Esophagus (tissue), 2 donors: Measurements from ENCODE around the gene ZNF37A. TPM values are rescaled to one million over a fixed set of nuclear protein-coding genes. Genes with fewer than 3 reads are reported as not detected.
"Not testable (repeated sequence)": the region's sequence is repeated elsewhere in the genome, so short reads cannot be mapped to it uniquely, and the experiment has no call there.

Experiments
- H3K27ac ChIP-seq, 2 donors: one replicate each; pipeline ENCODE4 v1.5.1; 2013; ENCODE audit warnings: low read depth in 2 of 2, mild to moderate bottlenecking in 2 of 2, inconsistent platforms in 1 of 2, low read length in 1 of 2, moderate library complexity in 1 of 2
- H3K27me3 ChIP-seq, 2 donors: one replicate each; pipeline ENCODE4 v1.6.1; 2013; ENCODE audit warnings: low read length in 2 of 2, control low read depth in 1 of 2, mild to moderate bottlenecking in 1 of 2; ENCODE audit not compliant: insufficient read depth in 2 of 2, control insufficient read depth in 1 of 2
- H3K36me3 ChIP-seq, 2 donors: one replicate each; pipeline ENCODE4 v1.6.1; 2013; ENCODE audit warnings: low read length in 1 of 2; ENCODE audit not compliant: control insufficient read depth in 2 of 2, insufficient read depth in 2 of 2
- H3K4me1 ChIP-seq, 2 donors: one replicate each; pipeline ENCODE4 v1.6.1; 2013; ENCODE audit warnings: low read length in 1 of 2; ENCODE audit not compliant: control insufficient read depth in 2 of 2, insufficient read depth in 2 of 2
- H3K4me3 ChIP-seq, 2 donors: one replicate each; pipeline ENCODE4 v1.5.1; 2013; ENCODE audit warnings: low read length in 2 of 2, mild to moderate bottlenecking in 2 of 2, low read depth in 1 of 2, moderate library complexity in 1 of 2
- H3K9me3 ChIP-seq, 2 donors: one replicate each; pipeline ENCODE4 v1.6.1; 2013; ENCODE audit warnings: mild to moderate bottlenecking in 2 of 2, low read depth in 1 of 2, low read length in 1 of 2, moderate library complexity in 1 of 2; ENCODE audit not compliant: control insufficient read depth in 2 of 2, insufficient read depth in 1 of 2
- WGBS, 2 donors: extraction: QIAGEN DNeasy Blood & Tissue Kit; methylation state at CpG; one replicate each; pipeline ENCODE4 v1.1.7; 2013; 5-methylcytosine and 5-hydroxymethylcytosine counted together
- polyA plus RNA-seq, 2 donors: library from polyadenylated mRNA; stranded (reverse); fragments of 200-250 nt; gene quantifications; one replicate each; pipeline ENCODE4 v1.2.3, GENCODE V29; 2013
- donor health status: healthy with polysubstance abuse.
- donor health status: Bipolar disorder and iron deficiency.

ZNF37A gene
- polyA plus RNA-seq, 2 donors = 2.8 to 3.9 TPM

DNA sequence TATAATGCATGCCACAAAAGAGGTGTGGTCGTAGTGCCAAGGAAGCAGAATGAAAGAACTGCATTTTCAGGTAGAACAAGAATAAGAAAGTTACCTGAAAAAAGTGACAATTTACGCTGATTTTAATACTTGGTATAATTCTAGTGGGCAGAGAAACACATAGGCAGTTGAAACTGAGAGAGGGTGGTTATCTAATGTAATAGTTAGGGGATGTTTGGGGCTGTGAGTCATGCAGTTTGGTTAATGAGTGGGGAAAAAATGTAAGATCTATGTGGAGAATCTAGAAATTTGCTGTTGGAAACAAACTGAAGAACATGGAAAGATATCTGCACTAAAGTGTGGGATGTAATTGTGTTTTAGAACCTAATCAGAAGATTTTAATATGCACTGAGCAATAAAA, 33.7 kb downstream of the ZNF37A start:
- H3K27ac ChIP-seq = no peak overlapping the region
- no peak overlapping the region for H3K4me3 ChIP-seq
- no peaks in the 10 kb centered on the region for H3K27me3 ChIP-seq
- H3K36me3 ChIP-seq = no peaks in the 10 kb centered on the region
- peaks cover 7 to 8% of the 10 kb centered on the region in 2 donors for H3K9me3 ChIP-seq
- WGBS, 2 donors = 90 to 91% methylated on average over 2 of the region's 2 CpGs
- no peaks in the 10 kb centered on the region for H3K4me1 ChIP-seq

- no peak overlapping the region for H3K4me3 ChIP-seq
- no peaks in the 10 kb centered on the region for H3K4me1 ChIP-seq
- H3K36me3 ChIP-seq = no peaks in the 10 kb centered on the region
- 85 to 89% methylated on average over 1 of the region's 1 CpG for WGBS, 2 donors
- H3K27ac ChIP-seq = no peak overlapping the region
- H3K27me3 ChIP-seq = no peaks in the 10 kb centered on the region
- peaks cover 2 to 4% of the 10 kb centered on the region in 2 donors for H3K9me3 ChIP-seq
Observed at GRCh38 chr10:38143587-38143986, 49.5 kb downstream of the ZNF37A start.

- WGBS, 2 donors = 79 to 84% methylated on average over 11 of the region's 11 CpGs
- no peaks in the 10 kb centered on the region for H3K36me3 ChIP-seq
- H3K9me3 ChIP-seq = peaks cover 2 to 4% of the 10 kb centered on the region in 2 donors
- H3K4me3 ChIP-seq = no peak overlapping the region
- no peak overlapping the region for H3K27ac ChIP-seq
- H3K4me1 ChIP-seq = no peaks in the 10 kb centered on the region
- no peaks in the 10 kb centered on the region for H3K27me3 ChIP-seq
Observed at GRCh38 chr10:38146579-38147333, 52.6 kb downstream of the ZNF37A start.

- Histone ChIP-seq H3K27me3 (no peaks in the 10 kb centered on the region), H3K4me1 (no peaks in the 10 kb centered on the region), H3K4me3 (no peak overlapping the region), H3K9me3 (peaks cover 2 to 4% of the 10 kb centered on the region in 2 donors), H3K36me3 (no peaks in the 10 kb centered on the region), H3K27ac (no peak overlapping the region)
- 79 to 93% methylated on average over 1 of the region's 1 CpG for WGBS, 2 donors
Observed at GRCh38 chr10:38147686-38148085, 53.5 kb downstream of the ZNF37A start.

DNA sequence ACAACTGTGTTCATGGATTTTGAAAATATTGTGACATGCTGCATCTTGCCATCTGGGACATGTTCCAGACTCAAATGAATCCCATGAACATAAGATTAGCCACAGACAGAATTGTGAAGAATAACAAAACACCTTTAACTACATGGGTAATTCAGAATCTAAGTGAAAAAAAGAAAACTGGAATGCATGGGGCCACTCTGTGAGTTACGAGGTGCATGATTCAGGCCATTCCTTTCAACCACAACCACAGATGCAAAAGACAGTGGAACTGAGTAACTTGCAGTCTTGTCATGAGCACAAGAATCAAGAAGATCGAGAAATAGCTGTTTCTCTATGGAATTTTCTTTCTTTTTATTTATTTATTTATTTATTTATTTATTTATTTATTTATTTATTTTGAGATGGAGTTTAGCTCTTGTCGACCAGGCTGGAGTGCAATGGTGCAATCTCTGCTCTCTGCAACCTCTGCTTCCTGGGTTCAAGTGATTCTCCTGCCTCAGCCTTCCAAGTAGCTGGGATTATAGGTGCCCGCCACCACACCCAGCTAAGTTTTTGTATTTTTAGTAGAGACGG, 56.8 kb downstream of the ZNF37A start:
- H3K36me3 ChIP-seq, H3K4me3 ChIP-seq, H3K4me1 ChIP-seq, H3K27me3 ChIP-seq, H3K27ac ChIP-seq, H3K9me3 ChIP-seq: not testable (repeated sequence)
- WGBS, 2 donors = 73 to 79% methylated on average over 5 of the region's 5 CpGs

GRCh38 chr10:38156416-38157269, 62.5 kb downstream of the ZNF37A start:
- Histone ChIP-seq H3K9me3 (peaks cover 3 to 16% of the 10 kb centered on the region in 2 donors), H3K27me3 (no peaks in the 10 kb centered on the region)
- WGBS, 2 donors = 86 to 90% methylated on average over 29 to 37 of the region's 37 CpGs

GRCh38 chr10:38157270-38157685, 63.1 kb downstream of the ZNF37A start:
- H3K27ac ChIP-seq = no peak overlapping the region
- no peaks in the 10 kb centered on the region for H3K36me3 ChIP-seq
- peaks cover 3 to 16% of the 10 kb centered on the region in 2 donors for H3K9me3 ChIP-seq
- 92% methylated on average over 10 of the region's 10 CpGs for WGBS, 2 donors
- no peaks in the 10 kb centered on the region for H3K4me1 ChIP-seq
- no peaks in the 10 kb centered on the region for H3K27me3 ChIP-seq
- H3K4me3 ChIP-seq = no peak overlapping the region

More at GRCh38 chr10:38156416-38157269, 62.5 kb downstream of the ZNF37A start:
- Histone ChIP-seq H3K36me3 (no peaks in the 10 kb centered on the region), H3K27ac (no peak overlapping the region), H3K4me3 (no peak overlapping the region), H3K4me1 (no peaks in the 10 kb centered on the region)

GRCh38 chr10:38159004-38159403, 64.9 kb downstream of the ZNF37A start:
- Histone ChIP-seq H3K4me3 (no peak overlapping the region), H3K4me1 (no peaks in the 10 kb centered on the region), H3K9me3 (peaks cover 3 to 12% of the 10 kb centered on the region in 2 donors), H3K36me3 (no peaks in the 10 kb centered on the region), H3K27me3 (no peaks in the 10 kb centered on the region), H3K27ac (no peak overlapping the region)
- WGBS, 2 donors = 77 to 80% methylated on average over 2 of the region's 2 CpGs

GRCh38 chr10:38163617-38164016, 69.5 kb downstream of the ZNF37A start:
- no peaks in the 10 kb centered on the region for H3K4me1 ChIP-seq
- peaks cover 2 to 9% of the 10 kb centered on the region in 2 donors for H3K9me3 ChIP-seq
- 22 to 36% methylated on average over 1 of the region's 1 CpG for WGBS, 2 donors
- no peaks in the 10 kb centered on the region for H3K36me3 ChIP-seq
- no peaks in the 10 kb centered on the region for H3K27me3 ChIP-seq
- no peak overlapping the region for H3K27ac ChIP-seq
- H3K4me3 ChIP-seq = no peak overlapping the region
